ENCODE results near the gene SPOCK1.

SPOCK1 gene

DNA sequence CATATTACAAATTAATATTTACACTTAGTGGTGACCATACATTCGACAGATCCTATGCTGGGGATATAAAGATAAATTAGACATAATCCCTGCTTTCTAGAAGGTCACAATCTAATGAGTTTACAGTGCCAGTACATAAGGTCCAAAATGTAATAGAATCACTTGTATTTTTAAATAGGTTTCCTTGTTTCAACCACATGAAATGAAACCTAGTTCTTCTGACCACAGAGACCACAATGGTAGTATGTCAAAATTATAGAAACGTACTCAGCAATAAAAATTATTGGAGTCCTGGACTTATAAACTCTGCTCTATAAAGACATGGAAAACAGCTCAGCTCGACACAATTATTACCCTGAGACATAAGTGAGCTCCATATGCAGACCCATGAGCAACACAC, 444.3 kb downstream of the SPOCK1 start:
- DNase-seq = no peak

DNA sequence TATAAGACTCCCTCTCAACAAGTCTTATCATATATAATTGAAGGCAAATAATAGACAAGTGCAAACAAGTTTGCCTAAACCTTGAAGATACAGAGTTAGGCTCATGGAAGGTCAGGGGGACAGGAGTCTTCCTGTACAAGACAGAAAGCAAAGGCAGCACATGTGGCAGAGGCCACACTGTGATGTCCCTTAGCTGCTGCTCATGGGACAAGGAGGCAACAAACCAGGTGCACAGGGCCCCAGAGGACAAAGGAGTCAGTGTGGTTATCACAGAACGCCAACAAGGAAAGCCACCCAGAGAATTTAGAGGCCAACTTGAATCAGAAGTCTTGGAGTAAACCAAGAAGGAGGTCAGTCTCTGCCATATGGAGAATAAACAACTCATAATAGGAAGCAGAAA, 444.8 kb downstream of the SPOCK1 start:
- DNase-seq = no peak

DNA sequence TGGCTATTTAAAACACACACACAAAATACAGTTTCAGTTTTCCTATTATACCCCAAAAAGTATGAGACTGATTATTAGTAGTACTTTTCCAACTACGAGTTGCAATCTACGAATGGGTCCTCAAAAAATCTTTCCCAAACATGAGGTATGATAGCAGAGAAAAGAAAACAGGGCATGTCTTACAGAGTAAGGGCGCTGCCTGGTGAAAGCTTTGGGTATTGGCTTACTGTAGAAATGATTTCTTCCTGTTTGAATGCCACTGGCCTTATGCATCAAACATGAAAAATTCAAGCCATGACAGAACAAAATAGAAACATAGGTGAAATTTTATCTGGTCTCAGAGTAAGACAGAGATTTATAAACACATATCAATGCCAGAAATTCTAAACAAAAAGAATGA, 448.0 kb downstream of the SPOCK1 start:
- DNase-seq = no peak

DNA sequence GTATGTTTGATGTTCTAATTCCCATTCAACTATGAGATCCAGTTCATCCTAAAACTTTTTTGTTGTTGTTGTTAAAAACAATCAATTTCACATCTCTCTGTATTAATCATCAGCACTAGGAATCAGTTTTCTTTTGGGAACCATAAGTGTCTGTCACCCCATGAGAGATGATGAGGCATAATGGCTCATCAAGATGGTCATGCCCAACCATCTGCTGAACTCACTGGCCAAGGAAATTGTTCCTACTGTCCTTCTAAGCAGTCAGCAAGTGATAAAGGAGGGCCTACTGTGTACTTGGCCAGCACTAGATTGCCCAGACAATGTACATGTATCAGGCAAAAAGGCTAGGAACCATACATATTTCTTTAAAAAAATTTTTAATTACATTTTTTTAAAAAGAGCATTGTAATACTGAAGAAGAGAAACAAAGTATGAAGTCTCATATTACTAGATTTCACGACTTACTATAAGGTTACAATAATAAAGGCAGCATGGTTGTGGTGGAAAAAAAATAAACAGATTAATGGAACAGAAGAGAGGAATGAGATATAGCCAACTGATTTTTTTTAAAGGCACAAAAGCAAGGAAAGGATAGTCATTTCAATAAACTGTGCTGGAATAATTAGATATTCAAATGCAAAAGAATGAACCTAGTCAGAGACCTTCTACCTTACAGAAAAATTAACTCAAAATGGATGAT, 458.3 kb downstream of the SPOCK1 start:
- no peak for DNase-seq

DNA sequence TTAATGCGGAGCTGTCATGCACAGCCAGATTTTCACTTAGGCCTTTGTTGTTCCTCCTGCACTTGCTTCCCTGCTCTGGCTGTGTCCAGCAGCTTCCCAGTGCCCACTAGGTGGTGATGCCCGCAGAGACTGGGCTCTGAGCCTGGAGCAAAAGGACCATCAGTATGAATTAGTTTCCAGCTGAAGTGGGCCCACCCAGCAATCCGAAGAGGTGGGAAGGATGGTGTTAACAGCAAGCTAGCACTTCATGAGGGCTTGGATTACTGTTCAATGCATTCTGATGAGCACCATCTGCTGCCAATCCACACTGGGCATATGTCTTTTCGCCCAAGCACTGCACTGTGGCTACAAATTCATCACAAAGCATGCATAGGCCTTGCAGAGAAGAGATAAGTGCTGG, 459.1 kb downstream of the SPOCK1 start:
- DNase-seq = no peak

DNA sequence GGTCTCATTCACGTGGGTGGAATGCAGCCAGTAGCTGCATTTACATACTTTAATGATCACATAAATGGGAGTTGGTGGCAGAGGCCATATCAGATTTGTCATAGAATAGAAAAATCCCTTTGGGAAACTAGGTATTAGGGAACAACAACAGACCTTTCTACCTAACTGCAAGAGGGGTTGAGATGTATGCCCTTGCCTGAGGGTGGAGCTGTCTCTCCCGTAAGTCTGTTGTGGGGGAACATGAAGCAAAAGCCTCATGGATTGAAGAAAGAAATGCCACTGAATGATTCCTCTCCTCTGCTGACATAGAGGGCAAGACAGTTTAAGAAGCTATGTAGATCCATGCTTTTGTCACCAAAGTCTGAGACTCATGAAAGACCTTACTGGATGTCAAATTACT, 461.3 kb downstream of the SPOCK1 start:
- DNase-seq = no peak

DNA sequence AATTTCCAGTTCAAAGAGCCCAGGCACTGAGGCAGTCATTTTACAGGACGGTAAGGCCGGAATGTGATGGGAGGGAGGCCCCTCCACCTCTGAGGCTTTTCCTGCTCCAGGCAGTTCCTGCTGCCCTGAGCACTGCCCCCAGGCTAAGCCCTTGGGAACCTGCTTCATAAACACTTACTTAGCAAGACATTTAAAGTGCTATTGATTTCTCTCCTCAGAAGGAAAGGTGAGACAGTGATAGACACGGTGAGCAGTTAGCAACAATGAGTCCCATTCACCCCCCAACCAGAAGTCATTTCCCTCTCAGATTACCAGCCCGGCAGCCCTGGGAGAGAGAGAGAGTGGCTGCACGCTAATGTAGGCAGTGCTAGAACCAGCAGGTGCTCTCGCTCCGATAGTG, 462.5 kb downstream of the SPOCK1 start:
- DNase-seq = no peak

DNA sequence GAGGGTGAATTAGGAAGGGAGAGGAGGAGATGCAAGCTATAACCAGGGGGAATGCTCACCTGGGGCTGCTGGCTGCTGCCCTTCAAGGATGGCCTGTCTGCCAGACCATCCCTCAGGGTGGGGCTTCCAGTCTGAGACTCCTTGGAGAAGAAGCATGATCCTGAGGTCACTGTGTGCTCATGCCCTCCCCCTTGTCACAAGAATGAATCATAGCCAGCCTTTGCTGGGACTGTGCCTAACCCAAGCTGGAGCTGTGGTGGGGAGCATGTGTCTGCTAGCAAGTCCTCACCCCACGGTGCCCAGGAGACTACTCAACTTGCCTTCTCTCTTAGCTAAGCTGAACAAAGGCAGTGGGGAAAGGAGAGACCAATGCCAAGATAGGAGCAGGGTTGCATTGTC, 463.6 kb downstream of the SPOCK1 start:
- DNase-seq = no peak

DNA sequence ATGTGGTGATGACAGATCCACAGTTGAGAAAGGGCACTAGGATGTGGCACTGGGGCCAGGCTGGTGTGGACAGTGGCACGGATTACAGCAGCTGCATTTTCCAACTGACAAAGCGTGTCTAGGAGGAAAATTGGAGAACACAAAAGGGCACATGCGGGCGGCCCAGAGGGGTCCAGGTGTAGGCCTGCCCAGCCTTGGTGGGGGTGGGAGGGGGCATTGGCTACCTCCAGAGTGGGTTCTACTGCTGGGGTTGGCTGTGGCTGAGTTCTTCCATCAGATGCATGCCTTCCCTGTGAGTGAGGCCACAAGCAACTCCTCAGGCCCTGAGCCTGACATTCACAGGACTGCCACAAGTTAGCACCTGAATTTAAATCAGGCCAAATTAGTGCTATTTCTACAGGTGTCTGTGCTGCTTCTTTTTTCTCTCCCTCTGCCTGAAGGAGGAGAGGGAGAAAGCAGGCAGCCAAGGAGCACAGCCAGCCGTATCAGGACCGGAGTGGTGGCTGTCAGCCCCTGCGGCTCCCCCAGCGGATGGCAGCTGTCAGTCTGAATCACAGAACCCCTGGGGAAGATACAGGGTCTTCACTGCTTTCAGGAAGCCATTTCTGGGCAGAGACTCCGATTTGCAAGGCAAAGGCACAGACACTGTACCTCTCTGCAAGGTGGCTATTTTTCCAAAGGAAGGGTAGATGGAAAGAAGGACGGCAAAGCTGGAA, 464.2 kb downstream of the SPOCK1 start:
- DNase-seq = no peak

DNA sequence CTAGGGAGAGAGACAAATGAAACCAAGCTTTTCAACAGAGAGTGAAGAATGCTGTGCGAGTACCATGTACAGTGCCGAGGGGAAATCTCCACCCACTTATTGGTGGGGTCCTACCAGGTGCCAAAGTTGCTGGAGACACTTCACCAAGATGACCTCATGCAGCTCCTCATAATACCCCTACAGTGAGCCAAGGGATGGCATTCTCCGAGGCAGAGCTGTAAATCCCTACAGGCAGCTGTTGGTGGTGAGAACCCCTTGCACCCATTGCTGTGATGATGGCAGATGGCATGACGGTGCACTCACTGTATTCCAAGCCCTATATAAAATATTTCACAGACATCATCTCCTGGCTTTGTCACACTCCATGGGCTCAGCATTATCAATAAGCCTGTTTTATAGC, 464.9 kb downstream of the SPOCK1 start:
- no peak for DNase-seq

DNA sequence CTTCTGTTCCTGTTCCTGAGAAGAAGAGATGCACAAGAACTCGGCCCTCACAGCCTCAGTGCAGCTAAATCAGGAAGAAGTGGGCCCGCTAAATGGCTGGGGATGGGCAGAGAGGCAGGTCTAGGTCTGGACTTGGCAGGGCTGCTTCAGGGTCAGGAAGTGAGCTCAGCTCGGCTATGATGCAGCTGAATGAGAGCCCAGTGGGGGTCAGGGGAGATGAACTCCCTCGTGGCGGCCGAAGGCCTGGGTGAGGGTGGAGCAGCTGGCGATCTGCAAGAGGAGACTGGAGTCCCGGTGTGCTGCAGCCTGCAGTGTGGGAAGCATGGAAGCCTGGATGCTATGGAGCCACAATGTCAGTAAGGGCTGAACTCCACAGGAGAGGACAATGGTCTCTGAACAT, 466.2 kb downstream of the SPOCK1 start:
- DNase-seq = no peak

DNA sequence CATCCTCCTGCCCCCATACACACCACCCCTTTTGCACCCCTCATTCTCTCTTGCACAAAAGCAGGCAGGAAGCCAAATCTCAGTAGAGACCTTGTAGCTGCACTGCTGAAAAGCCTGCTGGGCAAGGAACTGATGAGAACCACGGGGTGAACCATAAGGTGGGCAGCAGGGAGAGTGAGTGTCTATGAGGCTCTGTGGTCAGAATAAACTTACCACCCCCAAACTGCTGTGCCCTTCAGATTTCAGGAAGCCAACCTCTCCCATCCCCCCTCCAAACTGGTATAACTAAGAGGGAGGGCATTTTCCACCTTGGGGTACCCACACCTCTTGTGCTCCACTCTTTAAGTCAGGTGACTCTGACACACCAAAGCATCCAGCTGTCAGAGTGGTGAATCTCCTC, 471.4 kb downstream of the SPOCK1 start:
- DNase-seq = no peak

DNA sequence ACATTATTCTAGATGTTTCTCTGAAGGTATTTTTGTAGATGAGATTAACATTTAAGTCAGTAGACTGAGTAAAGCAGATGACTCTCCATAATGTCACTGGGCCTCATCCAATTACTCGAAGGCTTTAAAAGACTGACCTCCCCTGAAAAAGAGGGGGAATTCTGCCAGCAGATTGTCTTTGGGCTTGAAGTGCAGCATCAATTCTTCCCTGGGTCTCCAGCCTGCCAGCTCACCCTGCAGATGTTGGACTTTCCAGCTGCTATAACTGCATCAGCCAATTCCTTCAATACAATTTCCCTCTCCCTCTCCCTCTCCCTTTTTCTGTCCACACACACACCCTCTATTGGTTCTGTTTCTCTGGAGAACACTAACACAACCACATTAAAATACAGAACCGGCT, 472.8 kb downstream of the SPOCK1 start:
- DNase-seq = no peak

DNA sequence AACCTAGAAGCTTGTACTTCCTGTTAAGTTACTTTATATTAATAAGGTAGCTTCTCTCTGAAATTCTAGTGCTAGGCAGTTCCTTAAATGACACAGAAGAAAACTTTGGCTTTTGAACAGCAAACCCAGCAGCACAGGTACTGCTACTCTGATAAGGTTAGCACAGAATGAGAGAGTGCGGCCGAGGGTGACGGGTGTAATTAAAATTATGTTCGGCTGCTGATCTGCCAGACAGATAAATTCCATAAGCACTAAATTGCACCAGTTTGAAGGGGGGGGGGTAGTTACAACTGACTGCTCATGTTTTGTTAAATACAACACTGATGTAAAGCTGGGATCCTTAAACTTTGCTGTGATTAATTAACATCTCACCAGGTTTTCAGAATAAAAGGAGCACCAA, 475.1 kb downstream of the SPOCK1 start:
- DNase-seq = no peak

DNA sequence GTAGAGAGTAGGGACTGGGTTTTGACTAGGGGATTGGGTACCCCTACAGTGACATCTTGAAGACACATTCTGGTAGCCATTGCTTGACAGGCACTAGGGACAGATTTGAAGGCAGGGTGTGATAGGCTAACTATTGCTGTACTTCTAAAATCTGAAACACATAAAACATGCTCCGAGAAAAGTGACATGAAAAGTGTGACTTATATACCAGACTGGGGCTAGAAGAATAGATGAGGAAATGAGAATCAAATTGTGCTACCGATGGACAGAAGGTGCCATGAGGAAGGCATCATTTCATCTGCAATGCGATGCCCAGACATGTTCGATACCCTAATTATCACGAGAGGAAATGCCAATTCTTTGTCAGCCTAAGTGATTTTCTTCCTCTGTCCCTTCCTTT, 475.8 kb downstream of the SPOCK1 start:
- no peak for DNase-seq

DNA sequence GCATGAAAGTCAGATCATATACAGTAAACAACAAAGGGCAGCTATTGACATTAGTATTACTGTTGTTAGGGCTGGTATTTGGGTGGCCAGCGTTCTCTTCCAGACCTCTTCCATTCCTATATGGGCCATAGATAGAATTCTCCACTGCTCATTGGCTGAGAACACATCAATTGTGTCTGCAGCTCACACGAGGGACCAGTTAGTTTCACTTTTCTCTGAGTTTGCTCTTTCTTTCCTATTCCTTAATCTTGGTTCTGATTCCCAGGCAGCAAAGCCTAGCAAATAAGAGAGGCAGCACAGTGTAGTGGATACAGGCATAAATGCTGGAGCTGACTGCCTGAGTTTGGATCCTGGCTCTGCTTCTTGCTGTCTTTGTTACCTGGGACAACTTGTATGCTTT, 476.4 kb downstream of the SPOCK1 start:
- no peak for DNase-seq

DNA sequence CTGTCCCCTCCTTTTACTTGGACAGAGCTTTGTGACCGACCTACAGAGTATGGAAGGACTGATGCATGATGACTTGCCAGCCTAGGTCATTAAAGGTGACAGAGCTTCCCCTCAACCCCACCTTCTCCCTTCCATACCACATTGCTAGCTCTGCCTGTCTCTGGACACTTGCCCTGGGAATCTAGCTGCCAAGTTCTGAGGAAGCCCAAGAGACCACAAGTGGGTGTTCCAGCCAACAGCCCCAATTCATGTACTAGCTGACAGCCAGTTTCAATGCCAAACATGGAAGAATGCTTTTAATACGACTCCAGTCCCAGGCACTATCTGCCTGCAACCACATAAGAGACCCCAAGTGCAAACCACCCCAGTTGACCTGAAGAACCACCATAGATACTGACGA, 477.1 kb downstream of the SPOCK1 start:
- no peak for DNase-seq

DNA sequence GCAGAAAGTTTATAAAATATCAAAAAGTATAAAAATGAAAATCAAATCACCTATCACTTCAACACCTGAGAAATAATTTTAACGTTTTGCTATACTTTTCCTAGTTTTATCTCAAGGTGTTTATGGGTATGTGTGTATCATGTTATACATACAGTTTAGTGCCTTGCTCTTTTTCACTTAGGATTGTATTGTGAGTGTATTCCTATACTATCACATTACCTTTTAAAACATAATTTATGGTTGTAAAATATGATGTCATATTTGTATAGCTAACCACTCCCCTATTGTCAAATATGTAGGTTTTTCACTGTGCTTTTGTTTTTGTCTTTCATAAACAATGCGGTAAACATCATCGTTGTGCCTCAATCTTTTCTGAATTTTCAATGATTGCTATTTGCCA, 479.9 kb downstream of the SPOCK1 start:
- DNase-seq = no peak

DNA sequence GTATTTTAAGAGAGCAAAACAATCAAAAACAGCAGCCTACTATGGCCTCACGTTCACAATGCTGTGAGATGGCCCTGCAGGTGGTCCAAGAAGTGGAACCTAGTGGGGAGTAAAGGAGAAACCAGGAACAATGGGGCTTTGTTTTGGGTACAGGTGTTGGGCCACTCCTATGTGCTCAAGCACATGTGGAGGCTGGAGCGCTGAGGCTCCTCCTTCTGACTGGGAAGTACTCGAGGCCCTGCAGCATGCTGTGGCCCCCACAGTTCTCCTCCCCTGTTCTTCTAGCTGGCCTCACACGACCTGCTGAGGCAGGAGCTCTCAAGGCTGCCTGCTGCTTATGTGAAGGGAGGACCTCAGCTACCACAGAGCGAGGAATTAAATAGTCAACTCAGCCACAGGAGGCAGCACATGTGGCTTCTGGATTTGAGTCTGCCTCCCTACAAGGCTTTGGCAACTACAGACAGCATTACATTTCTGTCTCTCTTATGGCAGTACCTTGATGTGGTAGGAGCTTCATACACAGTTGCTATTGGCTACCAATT, 482.3 kb downstream of the SPOCK1 start:
- DNase-seq = no peak

DNA sequence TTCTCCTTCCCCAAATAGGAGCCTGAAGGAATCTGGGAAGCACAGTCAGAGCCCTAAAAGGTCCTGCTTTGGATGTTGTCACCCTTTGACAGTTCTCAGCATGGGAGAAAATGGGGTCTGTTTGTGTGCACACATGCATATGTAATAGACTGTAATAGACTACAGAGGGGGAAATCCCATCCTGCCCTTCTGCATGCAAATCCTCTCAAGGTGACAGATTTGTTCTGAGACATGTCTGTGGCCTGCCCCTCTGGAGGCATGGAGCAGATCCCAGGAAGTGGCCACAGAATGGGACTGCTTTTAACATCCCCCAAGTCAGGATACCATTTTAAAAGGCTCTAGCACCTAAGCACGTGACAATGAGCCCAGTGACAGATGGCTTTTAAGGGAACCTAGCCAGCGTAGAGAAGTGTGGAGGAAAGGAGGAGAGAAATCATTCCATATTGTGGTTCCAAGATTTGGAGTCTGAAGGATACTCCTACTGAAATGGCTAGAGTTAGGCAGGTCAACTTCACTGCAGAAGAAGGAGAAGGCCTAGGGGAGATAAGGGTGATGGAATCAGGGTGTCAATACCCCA, 483.5 kb downstream of the SPOCK1 start:
- DNase-seq = no peak

DNA sequence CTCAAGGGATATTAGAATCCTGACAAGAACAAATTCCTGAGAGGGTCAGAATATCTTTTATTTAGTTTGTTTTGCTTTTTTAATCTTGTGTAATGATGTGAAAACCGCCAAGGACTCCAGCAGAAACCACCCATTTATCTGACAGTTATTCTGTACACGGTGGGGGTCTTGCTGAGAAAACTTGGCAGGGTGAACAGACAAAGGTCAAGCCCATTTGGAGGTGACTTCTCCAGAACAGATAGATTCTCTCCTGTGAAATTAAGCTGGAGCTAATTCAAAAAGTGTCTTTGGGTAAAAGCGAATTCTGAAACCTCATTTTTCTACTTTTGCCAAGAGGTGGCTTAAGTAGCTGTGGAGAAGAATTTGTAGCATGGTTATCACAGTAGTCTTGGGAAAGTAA, 484.4 kb downstream of the SPOCK1 start:
- DNase-seq = no peak

DNA sequence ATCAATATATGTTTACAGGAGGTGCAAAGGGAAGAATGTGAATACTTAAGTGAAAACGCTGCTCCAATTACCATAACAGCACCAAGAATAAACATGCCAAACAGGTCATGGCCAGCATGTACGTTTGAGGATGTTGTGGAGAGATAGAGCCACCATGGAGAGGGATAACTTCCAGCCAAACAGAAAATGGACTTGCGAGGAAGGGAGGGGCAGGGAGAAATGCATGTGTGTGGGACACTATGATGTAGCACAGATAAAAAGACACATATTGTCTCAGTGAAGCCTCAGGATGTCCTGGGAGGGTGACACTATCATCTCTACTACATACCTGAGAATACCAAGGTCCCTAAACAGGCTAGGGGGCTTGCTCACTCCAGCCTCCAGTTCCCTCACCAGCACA, 488.9 kb downstream of the SPOCK1 start:
- DNase-seq = no peak

DNA sequence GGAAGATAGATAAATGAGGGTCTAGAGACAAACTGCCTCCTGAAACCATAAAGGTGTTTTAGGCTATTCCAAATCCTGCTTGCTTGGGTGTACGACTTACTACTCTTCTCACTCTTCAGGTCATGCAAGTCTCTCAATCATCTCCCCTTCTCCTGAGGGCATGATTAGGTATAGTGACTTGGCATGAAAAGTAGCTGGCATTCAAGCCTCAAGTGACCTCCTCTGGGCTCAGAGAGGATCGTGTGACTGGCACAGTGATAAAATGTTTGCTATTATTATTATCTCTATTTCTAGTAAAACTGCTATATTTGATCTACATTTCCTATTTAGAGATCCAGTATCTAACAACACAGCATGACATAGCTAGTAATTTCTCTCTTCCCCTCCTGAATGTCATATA, 494.8 kb downstream of the SPOCK1 start:
- DNase-seq = no peak

DNA sequence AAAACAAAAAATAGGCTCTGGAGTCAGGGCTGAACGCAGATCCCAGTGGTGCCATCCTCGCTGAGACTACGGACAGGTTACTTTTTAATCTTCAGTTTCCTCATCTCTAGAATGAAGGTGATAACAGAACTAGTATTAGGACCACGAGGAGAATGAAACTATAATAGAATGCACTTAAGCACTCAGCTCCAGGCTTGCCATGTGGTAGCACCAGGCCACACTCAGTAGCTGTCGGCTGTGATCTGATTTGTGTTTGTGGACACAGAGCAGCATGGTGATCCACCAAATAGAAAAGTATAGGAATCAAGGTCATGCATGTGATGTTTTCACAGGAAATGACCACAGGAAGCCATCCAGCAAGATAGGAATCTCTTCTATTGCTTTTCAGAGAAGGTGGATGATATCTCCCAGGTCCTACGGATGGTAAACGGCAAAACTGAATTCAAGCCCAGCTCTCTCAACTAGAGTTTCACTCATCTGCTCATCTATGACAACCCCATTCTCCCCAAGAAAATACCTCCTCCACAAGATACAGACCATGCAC, 498.0 kb downstream of the SPOCK1 start:
- DNase-seq = no peak
